PC-9 (cell line): Measurements from ENCODE around the gene SPI1. TPM values are rescaled to one million over a fixed set of nuclear protein-coding genes. Genes with fewer than 3 reads are reported as not detected.

ENCODE experiments used
- BruUV-seq: library from RNA; stranded (reverse); fragments of 400-500 nt; replicated peaks from 2 replicates; lab custom pipeline; 2021; lab: Mats Ljungman, UMichigan
- CTCF ChIA-PET: fragments of 300-600 bp; sonication (Branson Sonifier 250); formaldehyde crosslinking; loops from one replicate; lab custom pipeline; 2022; ENCODE audit warnings: antibody characterized with exemption; lab: Charles Lee
- POLR2A ChIA-PET: fragments of 300-600 bp; sonication (Branson Sonifier 250); formaldehyde crosslinking; loops from one replicate; lab custom pipeline; 2022; ENCODE audit warnings: antibody characterized with exemption; ENCODE audit not compliant: unreplicated experiment; lab: Charles Lee
- DNase-seq, 2 experiments: peaks; one replicate each; pipeline versions ENCODE4 v3.0.0 to v3.0.0-alpha.2; 2015 to 2022; ENCODE audit warnings: mixed read lengths in 1 of 2
- H2AFZ ChIP-seq: fragments of 200-600 bp; sonication (generic); 2 replicates; pipeline ENCODE4 v1.8.1; 2017; ENCODE audit warnings: antibody characterized with exemption
- H3F3A ChIP-seq: fragments of 200-600 bp; sonication (generic); 2 replicates; pipeline ENCODE4 v1.8.1; 2017; ENCODE audit warnings: antibody characterized with exemption, mild to moderate bottlenecking, low read depth; ENCODE audit not compliant: insufficient read depth
- H3K27ac ChIP-seq: fragments of 200-600 bp; sonication (generic); 2 replicates; pipeline ENCODE4 v1.6.1; 2016; ENCODE audit warnings: mixed run types
- H3K27me3 ChIP-seq: fragments of 200-600 bp; sonication (generic); 2 replicates; pipeline ENCODE4 v1.6.1; 2016; ENCODE audit warnings: low read depth, mixed run types; ENCODE audit not compliant: insufficient read depth
- H3K36me3 ChIP-seq: fragments of 200-600 bp; sonication (generic); 2 replicates; pipeline ENCODE4 v1.6.1; 2016; ENCODE audit warnings: low read depth, mixed run types
- H3K4me1 ChIP-seq: fragments of 200-600 bp; sonication (generic); replicated peaks from 2 replicates; pipeline ENCODE4 v1.6.1; 2016; ENCODE audit warnings: mixed run types; ENCODE audit not compliant: insufficient read depth
- H3K4me2 ChIP-seq: fragments of 200-600 bp; sonication (generic); 2 replicates; pipeline ENCODE4 v1.6.1; 2017; ENCODE audit warnings: mixed run types
- H3K4me3 ChIP-seq: fragments of 200-600 bp; sonication (generic); 2 replicates; pipeline ENCODE4 v1.6.1; 2016; ENCODE audit warnings: mixed run types
- H3K79me2 ChIP-seq: fragments of 200-600 bp; sonication (generic); 2 replicates; pipeline ENCODE4 v1.6.1; 2017; ENCODE audit warnings: low read depth, mixed run types
- H3K9me2 ChIP-seq: fragments of 200-600 bp; sonication (generic); 2 replicates; pipeline ENCODE4 v1.8.1; 2017; ENCODE audit warnings: mild to moderate bottlenecking; ENCODE audit not compliant: insufficient read depth
- H3K9me3 ChIP-seq: fragments of 200-600 bp; sonication (generic); 2 replicates; pipeline ENCODE4 v1.8.1; 2016; ENCODE audit warnings: low read depth; ENCODE audit not compliant: insufficient read depth
- H4K20me1 ChIP-seq: fragments of 200-600 bp; sonication (generic); 2 replicates; pipeline ENCODE4 v1.8.1; 2017; ENCODE audit not compliant: insufficient read depth
- CTCF ChIP-seq: fragments of 200-600 bp; sonication (generic); conservative IDR thresholded peaks from 2 replicates; pipeline ENCODE4 v1.6.1; 2017; ENCODE audit warnings: mixed run types, antibody characterized with exemption, mild to moderate bottlenecking, moderate library complexity
- EZH2 ChIP-seq: fragments of 200-600 bp; sonication (generic); IDR thresholded peaks from 2 replicates; pipeline ENCODE4 v1.8.0; 2017; ENCODE audit warnings: antibody characterized with exemption, low read depth
- intact Hi-C: fragments of 100-400 bp; cut with micrococcal nuclease; formaldehyde crosslinking; loops from one replicate; pipeline ENCODE4 v1.10.0; 2022; ENCODE audit not compliant: unreplicated experiment
- total RNA-seq: library from RNA; stranded (reverse); gene quantifications from 2 replicates; pipeline ENCODE4 v1.2.3, GENCODE V29; 2021

SPI1 gene
- total RNA-seq, 1 experiment from 2014 or later = not detected

- Histone ChIP-seq H3K9me3 (no peaks in the 10 kb centered on the region), H3F3A (no peaks in the 10 kb centered on the region), H3K27me3 (no peaks in the 10 kb centered on the region), H4K20me1 (no peaks in the 10 kb centered on the region), H3K4me1 (no peaks in the 10 kb centered on the region), H3K4me3 (no peak overlapping the region), H3K36me3 (no peaks in the 10 kb centered on the region), H3K9me2 (no peaks in the 10 kb centered on the region), H3K27ac (no peak overlapping the region), H3K4me2 (no peak overlapping the region), H3K79me2 (no peaks in the 10 kb centered on the region), H2AFZ (no peak overlapping the region)
- ChIA-PET POLR2A (no interaction called here), CTCF (no interaction called here)
- BruUV-seq = no TSS peak
- DNase-seq = no peak
- TF ChIP-seq EZH2 (no peak), CTCF (no peak)
- intact Hi-C loops = no loop called here
These were observed 16.2 kb upstream of the SPI1 start for GRCh38 chr11:47394322-47395222.

GRCh38 chr11:47394050-47394321, 15.6 kb upstream of the SPI1 start:
- Histone ChIP-seq H3K9me2 (no peaks in the 10 kb centered on the region), H3F3A (no peaks in the 10 kb centered on the region), H4K20me1 (no peaks in the 10 kb centered on the region), H2AFZ (no peak overlapping the region), H3K4me2 (no peak overlapping the region), H3K36me3 (no peaks in the 10 kb centered on the region), H3K27ac (no peak overlapping the region), H3K79me2 (no peaks in the 10 kb centered on the region), H3K4me1 (no peaks in the 10 kb centered on the region), H3K9me3 (no peaks in the 10 kb centered on the region), H3K27me3 (no peaks in the 10 kb centered on the region), H3K4me3 (no peak overlapping the region)
- CTCF ChIA-PET = no interaction called here
- no peak for DNase-seq
- TF ChIP-seq CTCF = no peak
- TF ChIP-seq EZH2 = no peak
- intact Hi-C loops = no loop called here
- POLR2A ChIA-PET = no interaction called here
- no TSS peak for BruUV-seq

DNA sequence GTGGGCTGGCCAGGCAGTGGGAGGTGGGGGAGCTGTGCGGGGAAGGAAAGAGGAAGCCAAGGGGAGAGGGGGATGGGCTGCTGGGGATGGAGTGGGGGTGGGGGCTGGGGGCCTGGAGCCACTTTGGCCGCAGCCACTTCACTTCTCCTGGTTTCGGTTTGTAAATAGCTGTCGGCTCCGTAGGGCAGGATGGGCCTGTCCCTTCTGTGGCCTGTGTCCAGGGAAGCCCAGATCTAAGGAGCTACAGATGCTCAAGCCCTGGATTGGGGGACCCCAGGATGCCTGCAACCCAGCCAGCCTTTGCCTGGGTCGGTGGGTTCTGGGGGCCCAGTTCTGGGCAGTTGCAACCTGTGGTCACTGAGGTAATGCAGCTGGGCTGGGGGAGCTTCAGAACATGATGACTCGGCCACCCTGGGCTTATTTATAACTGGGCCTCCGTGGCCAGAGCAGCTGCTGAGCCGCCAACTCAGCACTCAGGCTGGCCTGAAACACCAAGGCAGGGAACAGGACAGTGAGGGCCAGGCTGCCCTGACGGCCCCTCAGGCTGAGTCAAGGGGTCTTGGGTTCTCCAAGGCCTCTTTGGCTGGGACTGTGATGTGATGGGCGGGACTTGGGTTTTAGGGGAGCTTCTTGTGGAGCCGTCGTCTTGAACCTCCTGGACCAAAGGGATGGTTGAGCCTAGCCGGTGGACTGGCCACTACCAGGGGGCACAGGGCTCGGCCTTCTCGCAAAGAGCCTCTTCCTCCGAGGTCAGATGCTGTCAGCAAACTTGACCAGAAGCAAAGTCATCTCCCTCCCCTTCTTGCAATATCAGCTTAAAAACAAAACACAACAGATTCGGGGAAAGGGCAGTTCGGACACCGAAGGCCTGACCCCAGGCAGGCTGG, 15.1 kb upstream of the SPI1 start:
- Histone ChIP-seq H3K4me2 (no peak overlapping the region), H3K9me2 (no peaks in the 10 kb centered on the region), H3F3A (no peaks in the 10 kb centered on the region), H3K79me2 (no peaks in the 10 kb centered on the region), H3K27ac (no peak overlapping the region), H3K36me3 (no peaks in the 10 kb centered on the region), H3K4me3 (no peak overlapping the region), H4K20me1 (no peaks in the 10 kb centered on the region), H3K9me3 (no peaks in the 10 kb centered on the region), H3K4me1 (no peaks in the 10 kb centered on the region), H3K27me3 (no peaks in the 10 kb centered on the region), H2AFZ (no peak overlapping the region)
- peak in 1 of 2 experiments; percentile 34 for DNase-seq
- ChIA-PET CTCF (interaction anchor here (1.0 kb wide), 1 partner anchor 21 kb away, joined by 5 read pairs; no protein-coding TSS in a partner anchor), POLR2A (no interaction called here)
- no TSS peak for BruUV-seq
- TF ChIP-seq EZH2 (no peak), CTCF (no peak)
- intact Hi-C loops = no loop called here
